HG03342 (cell line): ENCODE data around the gene SLC13A4.

ENCODE experiments used
- ATAC-seq: cut with Tn5 transposase; IDR thresholded peaks from one replicate; pipeline ENCODE4 v1.9.1; 2021; ENCODE audit warnings: mild to moderate bottlenecking, moderate library complexity; ENCODE audit not compliant: unreplicated experiment

The SLC13A4 gene

GRCh38 chr7:135721198-135721820 is 6.7 kb downstream of the SLC13A4 start:
- ATAC-seq: no peak

GRCh38 chr7:135719688-135720087 is 8.3 kb downstream of the SLC13A4 start:
- no peak for ATAC-seq

DNA sequence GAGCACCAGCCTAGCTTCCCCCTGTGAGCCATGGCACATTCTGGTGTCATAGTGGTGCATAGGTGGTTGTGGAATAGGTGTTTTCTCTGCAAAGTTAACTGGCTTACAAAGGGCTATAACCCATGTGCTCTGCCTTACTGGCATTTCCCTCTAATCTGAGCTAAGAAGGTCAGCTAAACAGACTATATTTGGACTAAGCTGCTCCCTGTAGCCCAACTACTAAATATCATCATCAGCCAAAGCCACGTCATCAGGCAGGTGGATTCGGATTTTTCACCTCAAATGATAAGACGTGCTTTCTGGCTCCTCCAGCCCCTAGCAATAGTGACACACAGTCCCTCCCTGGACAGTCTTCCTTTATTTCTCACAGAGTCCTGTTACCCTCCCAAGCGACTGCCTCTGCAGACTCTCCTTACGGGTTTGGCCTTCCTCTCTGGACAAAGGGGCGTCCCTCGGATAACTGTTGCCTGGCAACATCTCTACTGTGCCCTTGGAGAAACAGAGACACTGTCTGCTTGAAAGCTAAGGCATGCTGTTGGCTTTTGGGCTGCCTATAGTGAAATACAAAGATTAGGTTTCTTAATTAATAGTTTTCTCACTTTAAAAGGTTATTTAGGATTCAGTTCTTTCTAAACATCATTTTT is 9.1 kb downstream of the SLC13A4 start:
- ATAC-seq: no peak

DNA sequence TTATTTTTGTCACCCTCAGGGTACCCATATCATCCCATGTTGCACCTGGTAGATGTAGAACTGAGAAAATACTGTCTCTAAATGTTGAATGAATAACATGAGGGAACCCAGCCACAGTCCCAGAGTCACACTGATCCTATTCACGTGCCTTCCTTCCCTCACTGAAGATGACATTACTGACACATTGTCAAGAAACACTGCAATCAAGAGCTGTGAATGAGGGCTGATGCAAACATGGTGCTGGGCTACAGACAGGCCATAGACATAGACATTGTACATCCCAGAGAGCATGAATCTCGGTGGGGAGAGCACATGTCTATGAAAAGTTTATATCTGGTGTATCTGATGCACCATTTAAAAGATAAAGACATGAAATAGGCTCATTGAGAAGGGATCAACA is 9.8 kb downstream of the SLC13A4 start:
- ATAC-seq: no peak

GRCh38 chr7:135717693-135718092 is 10.3 kb downstream of the SLC13A4 start:
- no peak for ATAC-seq

- no peak for ATAC-seq
These were observed 11.2 kb downstream of the SLC13A4 start for GRCh38 chr7:135716677-135717238.

GRCh38 chr7:135715673-135716072 is 12.3 kb downstream of the SLC13A4 start:
- ATAC-seq: no peak

- ATAC-seq: no peak
These were observed 12.9 kb downstream of the SLC13A4 start for GRCh38 chr7:135715055-135715522.

GRCh38 chr7:135714534-135715009 is 13.4 kb downstream of the SLC13A4 start:
- no peak for ATAC-seq

DNA sequence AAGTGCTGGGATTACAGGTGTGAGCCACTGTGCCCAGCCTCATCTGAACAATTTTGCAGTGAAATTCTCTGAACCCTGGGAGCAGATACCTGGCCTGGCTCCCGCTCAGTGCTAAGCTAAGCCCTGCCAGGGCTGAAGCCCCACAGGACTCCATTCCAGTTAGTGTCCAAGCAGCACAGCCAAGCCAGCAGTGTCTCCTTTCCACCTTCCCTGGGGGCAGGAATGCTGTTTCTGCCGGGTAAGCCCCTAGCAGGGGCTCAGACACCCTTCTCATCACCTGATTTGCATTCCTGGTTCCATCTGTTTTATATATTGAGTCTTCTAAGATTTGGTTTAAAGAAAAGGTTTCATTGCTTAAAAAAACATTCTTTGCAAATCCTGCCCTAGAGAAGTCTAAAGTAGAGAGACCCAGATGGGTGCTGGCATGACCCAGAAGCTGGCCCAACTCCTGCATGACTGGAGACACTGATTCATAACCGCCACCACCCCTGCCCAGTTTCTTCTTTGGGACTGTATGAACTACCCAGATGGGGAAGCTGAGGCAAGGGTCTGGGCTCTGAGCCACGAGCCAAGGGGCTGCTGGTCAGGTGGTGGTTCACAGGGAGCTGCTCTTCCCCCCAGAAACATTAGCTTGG is 14.0 kb downstream of the SLC13A4 start:
- ATAC-seq: no peak

GRCh38 chr7:135712796-135713195 is 15.2 kb downstream of the SLC13A4 start:
- no peak for ATAC-seq

DNA sequence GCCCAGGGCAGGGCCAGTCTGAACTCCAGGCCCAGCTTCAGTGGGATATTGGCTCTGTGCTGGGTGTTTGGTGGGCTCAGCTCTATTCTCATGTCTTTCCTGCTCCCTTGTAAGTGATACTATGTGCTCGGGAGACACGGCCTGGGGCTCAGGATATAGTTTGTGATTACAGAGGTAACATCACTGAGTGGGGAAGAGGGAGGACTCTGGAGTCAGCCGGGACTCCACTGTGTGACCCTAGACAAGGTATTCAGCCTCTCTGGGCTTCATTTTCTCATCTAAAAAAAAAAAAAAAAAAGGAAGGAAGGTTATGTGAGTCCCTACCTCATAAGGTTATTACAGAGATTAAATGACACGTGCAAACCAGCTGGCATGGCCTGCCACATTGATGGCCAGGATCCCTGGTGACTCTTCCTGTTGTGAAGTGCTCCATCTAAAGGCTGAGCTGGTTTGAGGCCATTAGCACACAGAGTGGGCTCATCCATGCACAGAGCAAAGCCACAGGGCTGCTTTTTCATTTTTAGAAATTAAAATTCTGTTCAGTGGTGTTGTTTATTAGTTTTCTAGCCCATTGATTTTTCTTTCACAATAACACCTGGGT is 15.7 kb downstream of the SLC13A4 start:
- ATAC-seq: no peak

DNA sequence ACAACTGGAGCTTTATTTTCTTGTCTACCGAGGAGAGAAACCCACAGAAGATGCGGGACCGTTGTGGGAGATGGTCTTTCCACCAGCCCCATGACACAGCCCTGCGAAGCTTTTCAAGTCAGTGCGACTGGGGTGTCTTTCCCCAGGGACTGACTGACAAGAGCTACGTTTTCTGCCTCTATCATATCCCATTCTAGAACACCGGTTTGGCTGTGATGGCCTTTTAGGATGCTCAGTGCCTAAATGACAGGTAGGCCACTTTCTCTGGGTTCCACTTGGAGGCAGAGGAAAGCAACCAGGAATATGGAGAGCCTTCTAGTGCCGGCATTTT is 16.9 kb downstream of the SLC13A4 start:
- no peak for ATAC-seq

DNA sequence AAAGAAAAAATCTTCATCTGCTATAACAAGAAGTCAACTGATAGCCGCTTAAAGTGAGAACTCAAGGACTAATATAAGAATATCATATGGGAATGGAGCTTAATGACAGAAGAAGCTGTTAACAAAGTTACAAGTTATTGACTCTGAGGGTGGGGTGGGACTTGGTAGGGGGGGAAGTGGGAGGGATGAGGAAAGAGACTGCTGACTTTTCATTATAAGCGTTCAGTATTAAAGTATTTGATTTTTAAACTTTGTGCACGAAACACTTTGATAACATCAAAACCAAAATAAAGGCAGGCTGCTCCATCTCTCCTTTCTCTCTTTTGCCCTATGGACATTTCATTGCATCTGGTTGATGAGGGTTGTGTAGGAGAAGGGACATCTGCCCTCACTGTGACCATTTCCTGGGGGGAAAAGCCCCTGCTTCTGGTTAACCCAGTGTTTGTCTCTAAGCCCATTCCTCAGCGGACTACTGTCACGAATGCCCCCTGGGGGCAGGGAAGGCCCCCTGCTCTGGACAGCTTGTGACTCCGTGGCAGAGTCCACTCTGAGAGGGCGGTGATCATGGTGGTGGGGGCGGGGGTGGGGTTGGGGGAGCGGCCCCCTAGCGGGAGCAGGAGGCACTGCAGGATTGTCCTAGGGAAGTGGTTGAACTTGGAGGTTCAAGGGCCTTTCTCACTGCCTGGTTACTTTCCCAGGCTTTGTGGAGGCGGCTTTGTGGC is 17.4 kb downstream of the SLC13A4 start:
- ATAC-seq: no peak

GRCh38 chr7:135709508-135709907 is 18.5 kb downstream of the SLC13A4 start:
- ATAC-seq: no peak

- no peak for ATAC-seq
These were observed 19.9 kb downstream of the SLC13A4 start for GRCh38 chr7:135708041-135708440.

- no peak for ATAC-seq
These were observed 20.4 kb downstream of the SLC13A4 start for GRCh38 chr7:135707570-135707966.

GRCh38 chr7:135706858-135707569 is 21.0 kb downstream of the SLC13A4 start:
- no peak for ATAC-seq

DNA sequence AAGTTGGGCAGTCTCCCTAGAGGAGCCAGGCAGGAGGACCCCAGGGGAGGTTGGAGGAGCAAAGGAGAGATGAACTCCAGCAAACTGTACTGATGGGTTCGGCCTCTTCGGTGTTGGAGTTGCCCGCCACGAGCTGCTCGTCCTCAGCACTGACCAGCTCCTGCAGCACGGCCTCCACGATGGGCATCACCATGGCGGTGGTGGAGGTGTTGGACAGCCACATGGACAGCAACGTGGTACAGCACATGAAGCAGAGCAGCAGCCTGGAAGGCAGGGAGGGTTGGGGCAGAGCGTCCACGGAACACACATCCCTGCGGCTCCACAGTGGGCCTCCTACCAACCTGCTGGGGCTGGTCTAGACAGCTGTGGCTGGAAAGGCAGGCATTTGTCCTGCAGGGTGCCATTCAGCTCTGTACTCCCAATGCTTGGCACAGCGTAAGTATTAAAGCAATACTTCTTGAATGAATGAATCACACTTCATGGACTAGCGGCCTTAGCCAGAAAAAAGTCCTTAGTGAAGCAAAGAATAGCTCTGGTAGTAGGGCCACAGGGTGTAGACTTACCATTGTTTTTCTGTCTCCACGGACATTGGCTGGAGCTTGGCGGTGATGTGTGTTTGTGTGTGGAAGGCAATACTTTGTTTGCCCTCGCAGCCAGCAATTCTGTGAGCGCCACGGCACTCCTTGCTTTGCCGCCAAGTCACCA is 21.8 kb downstream of the SLC13A4 start:
- no peak for ATAC-seq

DNA sequence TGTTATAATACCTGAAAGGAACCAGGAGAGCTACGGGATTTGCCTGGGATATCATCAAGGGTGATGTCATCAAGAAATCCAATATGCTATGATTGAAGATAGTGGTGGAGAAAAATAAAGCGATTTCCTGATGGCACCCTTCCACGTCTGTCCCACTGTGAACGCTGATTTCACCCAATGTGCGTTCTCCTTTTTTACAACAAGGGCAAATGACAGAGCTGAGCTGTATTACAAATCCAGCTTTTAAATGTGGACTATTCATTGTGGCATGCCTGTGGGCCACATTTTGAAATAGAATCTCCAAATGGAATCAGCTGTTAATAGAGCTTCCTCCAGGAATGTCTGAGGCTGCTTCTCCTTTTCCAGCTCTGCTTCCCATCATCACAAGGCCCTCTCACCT is 23.3 kb downstream of the SLC13A4 start:
- ATAC-seq: no peak
